A549 (cell line): ENCODE results near the gene TMEM117. TPM values are rescaled to one million over a fixed set of nuclear protein-coding genes. Genes with fewer than 3 reads are reported as not detected.

Experiments
- ATAC-seq, 2 experiments: fragments of 200-7000 bp in 1 of 2; fragments of >200 bp in 1 of 2; cut with Nextera tagmentation in 1 of 2; cut with Tn5 transposase in 1 of 2; 3 replicates each; pipeline versions ENCODE4 v1.8.0 to v1.9.1; 2018 to 2020; ENCODE audit warnings: mild to moderate bottlenecking in 1 of 2, moderate library complexity in 1 of 2
- CTCF ChIA-PET: fragments of 300-600 bp; sonication (Branson Sonifier 250); formaldehyde crosslinking; extraction: SDS; loops from one replicate; lab custom pipeline; 2021; ENCODE audit warnings: antibody characterized with exemption, inconsistent platforms; lab: Yijun Ruan, JAX
- POLR2A ChIA-PET: fragments of 350-600 bp; formaldehyde crosslinking; extraction: SDS; loops from one replicate; lab custom pipeline; 2021; ENCODE audit warnings: antibody characterized with exemption, inconsistent platforms; lab: Yijun Ruan, JAX
- DNase-seq, 2 experiments: peaks; one replicate each; pipeline versions ENCODE4 v3.0.0 to v3.0.0-alpha.2; 2011 to 2016; ENCODE audit warnings: low read depth in 1 of 2, low spot score in 1 of 2
- FAIRE-seq: peaks from 2 replicates; lab custom pipeline; 2011; peaks lifted over from hg19 to GRCh38; lab: Jason Lieb, UNC
- H3K27ac ChIP-seq, 2 experiments: fragments of >200 bp; sonication (Bioruptor Twin); formaldehyde crosslinking; 3 replicates each; pipeline ENCODE4 v1.5.1; 2016 to 2017
- H3K4me1 ChIP-seq: fragments of >200 bp; sonication (Bioruptor Twin); formaldehyde crosslinking; 3 replicates; pipeline ENCODE4 v1.6.1; 2016
- H3K4me2 ChIP-seq: fragments of >200 bp; sonication (Bioruptor Twin); formaldehyde crosslinking; 3 replicates; pipeline ENCODE4 v1.6.1; 2016
- H3K4me3 ChIP-seq: fragments of >200 bp; sonication (Bioruptor Twin); formaldehyde crosslinking; 3 replicates; pipeline ENCODE4 v1.5.1; 2016
- H3K9me3 ChIP-seq: fragments of >200 bp; sonication (Bioruptor Twin); formaldehyde crosslinking; 3 replicates; pipeline ENCODE4 v1.6.1; 2016
- CBX2 ChIP-seq: fragments of 200-600 bp; sonication (generic); IDR thresholded peaks from 2 replicates; pipeline ENCODE4 v1.6.1; 2016; ENCODE audit warnings: low read depth, mild to moderate bottlenecking, borderline replicate concordance
- CEBPB ChIP-seq, 2 experiments: fragments of >200 bp in 1 of 2; sonication (Bioruptor Twin) in 1 of 2; formaldehyde crosslinking in 1 of 2; IDR thresholded peaks; 2 replicates each; pipeline ENCODE4 v1.6.1; 2012 to 2016
- EP300 ChIP-seq, 2 experiments: fragments of >200 bp; sonication (Bioruptor Twin); formaldehyde crosslinking; IDR thresholded peaks; 2 replicates in 1 of 2; 3 replicates in 1 of 2; pipeline ENCODE4 v1.6.1; 2016 to 2017
- ESRRA ChIP-seq: fragments of 150-350 bp; IDR thresholded peaks from 2 replicates; pipeline ENCODE4 v1.6.1; 2014; ENCODE audit warnings: mild to moderate bottlenecking, low read length, borderline replicate concordance
- FOXS1 ChIP-seq: fragments of 250-450 bp; sonication (Bioruptor Pico); IDR thresholded peaks from 2 replicates; pipeline ENCODE4 v1.5.0; 2020; ENCODE audit warnings: mild to moderate bottlenecking, moderate library complexity
- GATA3 ChIP-seq: IDR thresholded peaks from 2 replicates; pipeline ENCODE4 v1.6.1; 2012; ENCODE audit warnings: borderline replicate concordance
- HDAC2 ChIP-seq: fragments of 200-600 bp; sonication (generic); IDR thresholded peaks from 2 replicates; pipeline ENCODE4 v1.6.1; 2016
- HOXB5 ChIP-seq: fragments of 250-450 bp; sonication (Bioruptor Pico); IDR thresholded peaks from 2 replicates; pipeline ENCODE4 v1.5.0; 2020; ENCODE audit warnings: mild to moderate bottlenecking, moderate library complexity
- RARB ChIP-seq: fragments of 250-450 bp; sonication (Bioruptor Pico); IDR thresholded peaks from 2 replicates; pipeline ENCODE4 v1.8.0; 2021; ENCODE audit warnings: mild to moderate bottlenecking, moderate library complexity
- RCOR1 ChIP-seq: fragments of 150-350 bp; IDR thresholded peaks from 2 replicates; pipeline ENCODE4 v1.6.1; 2014; ENCODE audit warnings: antibody characterized with exemption, low read length, low read depth
- RFX5 ChIP-seq: fragments of 450-650 bp; IDR thresholded peaks from 2 replicates; pipeline ENCODE4 v1.7.1; 2014; ENCODE audit warnings: antibody characterized with exemption, mild to moderate bottlenecking, moderate library complexity
- RNF2 ChIP-seq: fragments of 200-600 bp; sonication (generic); IDR thresholded peaks from 2 replicates; pipeline ENCODE4 v1.6.1; 2016; ENCODE audit warnings: low read depth, mild to moderate bottlenecking, antibody characterized with exemption, moderate library complexity, borderline replicate concordance
- ZSCAN20 ChIP-seq: fragments of 250-450 bp; sonication (Bioruptor Pico); IDR thresholded peaks from 2 replicates; pipeline ENCODE4 v1.8.0; 2022; ENCODE audit warnings: mild to moderate bottlenecking, moderate library complexity
- WGBS: methylation state at CpG from one replicate; pipeline ENCODE4 v1.1.6; 2017; ENCODE audit errors: missing lambda C conversion rate; 5-methylcytosine and 5-hydroxymethylcytosine counted together
- polyA plus RNA-seq, 4 experiments: library from polyadenylated mRNA; depleted of rRNA in 3 of 4; stranded (reverse); fragments of >200 nt; fragmentation: RNase III in 1 of 4; extraction: RNeasy Plus Mini Kit Qiagen cat#74134 plus additional on column Dnase treatment in 1 of 4; gene quantifications; 2 replicates in 3 of 4; 3 replicates in 1 of 4; pipeline ENCODE4 v1.2.3, GENCODE V29; 2011 to 2017
- TF ChIP-seq, protein P1 (sequence below): fragments of 250-450 bp; sonication (Bioruptor Pico); IDR thresholded peaks from 2 replicates; pipeline ENCODE4 v1.5.0; 2021; ENCODE audit warnings: mild to moderate bottlenecking, moderate library complexity, borderline replicate concordance
- TF ChIP-seq, protein P2 (sequence below): IDR thresholded peaks from 2 replicates; pipeline ENCODE4 v1.6.1; 2012
- TF ChIP-seq, protein P3 (sequence below): fragments of 200-600 bp; sonication (generic); IDR thresholded peaks from 2 replicates; pipeline ENCODE4 v1.6.1; 2016; ENCODE audit warnings: antibody characterized with exemption, mild to moderate bottlenecking, moderate library complexity
- TF ChIP-seq, protein P4 (sequence below): fragments of 450-650 bp; IDR thresholded peaks from 2 replicates; pipeline ENCODE4 v1.6.1; 2014; ENCODE audit warnings: antibody characterized with exemption
- TF ChIP-seq, protein P5 (sequence below): fragments of 150-350 bp; IDR thresholded peaks from 2 replicates; pipeline ENCODE4 v1.6.1; 2014; ENCODE audit warnings: low read depth, mild to moderate bottlenecking, low read length

Gene TMEM117
- polyA plus RNA-seq, 2 of the 4 experiments (the other 2 are of a cell fraction): 2.1 to 4.6 TPM

DNA sequence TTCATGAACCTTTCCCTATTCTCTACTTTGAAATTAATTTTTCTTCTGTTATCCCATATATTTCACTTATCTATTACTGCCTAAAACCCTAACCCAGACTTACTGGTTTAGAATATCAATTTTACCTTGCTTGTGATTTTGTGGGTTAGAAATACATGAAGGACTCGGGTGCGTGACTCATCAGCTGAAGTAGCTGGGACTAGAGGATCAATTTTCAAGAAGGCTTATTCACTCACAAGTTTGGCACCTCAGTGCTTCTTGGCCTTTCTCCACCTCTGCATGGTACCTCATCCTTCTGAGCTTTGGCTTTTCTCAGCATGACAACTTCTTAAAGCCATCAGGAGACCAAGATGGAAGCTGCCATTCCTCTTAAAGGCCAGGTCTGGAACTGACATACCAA is 57.8 kb downstream of the TMEM117 start (continued):
- TF ChIP-seq, protein P1, sequence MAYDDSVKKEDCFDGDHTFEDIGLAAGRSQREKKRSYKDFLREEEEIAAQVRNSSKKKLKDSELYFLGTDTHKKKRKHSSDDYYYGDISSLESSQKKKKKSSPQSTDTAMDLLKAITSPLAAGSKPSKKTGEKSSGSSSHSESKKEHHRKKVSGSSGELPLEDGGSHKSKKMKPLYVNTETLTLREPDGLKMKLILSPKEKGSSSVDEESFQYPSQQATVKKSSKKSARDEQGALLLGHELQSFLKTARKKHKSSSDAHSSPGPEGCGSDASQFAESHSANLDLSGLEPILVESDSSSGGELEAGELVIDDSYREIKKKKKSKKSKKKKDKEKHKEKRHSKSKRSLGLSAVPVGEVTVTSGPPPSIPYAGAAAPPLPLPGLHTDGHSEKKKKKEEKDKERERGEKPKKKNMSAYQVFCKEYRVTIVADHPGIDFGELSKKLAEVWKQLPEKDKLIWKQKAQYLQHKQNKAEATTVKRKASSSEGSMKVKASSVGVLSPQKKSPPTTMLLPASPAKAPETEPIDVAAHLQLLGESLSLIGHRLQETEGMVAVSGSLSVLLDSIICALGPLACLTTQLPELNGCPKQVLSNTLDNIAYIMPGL: no peak
- no peak for TF ChIP-seq HOXB5 (CRISPR knock-in tag)
- no peak for TF ChIP-seq RFX5

DNA sequence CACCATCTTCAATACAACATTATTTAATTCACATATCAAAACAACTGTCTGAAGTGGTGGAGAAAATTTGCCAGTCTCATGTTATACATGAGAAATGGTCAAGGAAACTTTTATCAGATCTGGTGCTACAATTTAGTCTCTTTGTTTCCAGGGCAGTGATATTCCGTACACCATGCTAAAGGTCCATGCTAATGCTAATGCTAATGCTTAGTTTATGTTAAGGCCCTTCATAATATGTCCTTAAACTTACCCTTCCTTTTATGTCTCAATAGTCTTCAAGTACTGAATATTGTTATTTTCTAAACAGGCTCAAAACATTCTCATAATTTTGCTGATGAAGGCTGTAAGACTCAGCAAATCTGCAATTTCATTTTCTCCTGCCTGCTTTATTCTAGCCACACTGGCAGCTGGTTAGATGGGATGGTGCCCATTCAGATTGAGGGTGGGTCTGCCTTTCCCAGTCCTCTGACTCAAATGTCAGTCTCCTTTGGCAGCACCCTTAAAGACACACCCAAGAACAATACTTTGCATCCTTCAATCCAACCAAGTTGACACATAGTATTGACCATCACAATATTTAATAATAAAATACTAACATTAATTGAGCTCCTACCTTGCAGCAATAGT is 59.8 kb downstream of the TMEM117 start:
- ATAC-seq: no peak
- H3K4me2 ChIP-seq: no peak overlapping the region
- no peak overlapping the region for H3K4me3 ChIP-seq
- ChIA-PET CTCF (interaction anchor here (0.8 to 1.6 kb wide), 2 partner anchors 13 to 18 kb away, joined by 3 to 6 read pairs; no protein-coding TSS in a partner anchor), POLR2A (no interaction called here)
- no peaks in the 10 kb centered on the region for H3K4me1 ChIP-seq
- no peak overlapping the region for H3K27ac ChIP-seq
- no peaks in the 10 kb centered on the region for H3K9me3 ChIP-seq
- TF ChIP-seq, protein P2, sequence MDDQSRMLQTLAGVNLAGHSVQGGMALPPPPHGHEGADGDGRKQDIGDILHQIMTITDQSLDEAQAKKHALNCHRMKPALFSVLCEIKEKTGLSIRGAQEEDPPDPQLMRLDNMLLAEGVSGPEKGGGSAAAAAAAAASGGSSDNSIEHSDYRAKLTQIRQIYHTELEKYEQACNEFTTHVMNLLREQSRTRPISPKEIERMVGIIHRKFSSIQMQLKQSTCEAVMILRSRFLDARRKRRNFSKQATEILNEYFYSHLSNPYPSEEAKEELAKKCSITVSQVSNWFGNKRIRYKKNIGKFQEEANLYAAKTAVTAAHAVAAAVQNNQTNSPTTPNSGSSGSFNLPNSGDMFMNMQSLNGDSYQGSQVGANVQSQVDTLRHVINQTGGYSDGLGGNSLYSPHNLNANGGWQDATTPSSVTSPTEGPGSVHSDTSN: no peak
- TF ChIP-seq, protein P3, sequence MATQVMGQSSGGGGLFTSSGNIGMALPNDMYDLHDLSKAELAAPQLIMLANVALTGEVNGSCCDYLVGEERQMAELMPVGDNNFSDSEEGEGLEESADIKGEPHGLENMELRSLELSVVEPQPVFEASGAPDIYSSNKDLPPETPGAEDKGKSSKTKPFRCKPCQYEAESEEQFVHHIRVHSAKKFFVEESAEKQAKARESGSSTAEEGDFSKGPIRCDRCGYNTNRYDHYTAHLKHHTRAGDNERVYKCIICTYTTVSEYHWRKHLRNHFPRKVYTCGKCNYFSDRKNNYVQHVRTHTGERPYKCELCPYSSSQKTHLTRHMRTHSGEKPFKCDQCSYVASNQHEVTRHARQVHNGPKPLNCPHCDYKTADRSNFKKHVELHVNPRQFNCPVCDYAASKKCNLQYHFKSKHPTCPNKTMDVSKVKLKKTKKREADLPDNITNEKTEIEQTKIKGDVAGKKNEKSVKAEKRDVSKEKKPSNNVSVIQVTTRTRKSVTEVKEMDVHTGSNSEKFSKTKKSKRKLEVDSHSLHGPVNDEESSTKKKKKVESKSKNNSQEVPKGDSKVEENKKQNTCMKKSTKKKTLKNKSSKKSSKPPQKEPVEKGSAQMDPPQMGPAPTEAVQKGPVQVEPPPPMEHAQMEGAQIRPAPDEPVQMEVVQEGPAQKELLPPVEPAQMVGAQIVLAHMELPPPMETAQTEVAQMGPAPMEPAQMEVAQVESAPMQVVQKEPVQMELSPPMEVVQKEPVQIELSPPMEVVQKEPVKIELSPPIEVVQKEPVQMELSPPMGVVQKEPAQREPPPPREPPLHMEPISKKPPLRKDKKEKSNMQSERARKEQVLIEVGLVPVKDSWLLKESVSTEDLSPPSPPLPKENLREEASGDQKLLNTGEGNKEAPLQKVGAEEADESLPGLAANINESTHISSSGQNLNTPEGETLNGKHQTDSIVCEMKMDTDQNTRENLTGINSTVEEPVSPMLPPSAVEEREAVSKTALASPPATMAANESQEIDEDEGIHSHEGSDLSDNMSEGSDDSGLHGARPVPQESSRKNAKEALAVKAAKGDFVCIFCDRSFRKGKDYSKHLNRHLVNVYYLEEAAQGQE: no peak
- TF ChIP-seq EP300 (IDR thresholded peaks at IDR 0.05) (no peak), FOXS1 (CRISPR knock-in tag) (no peak), RNF2 (no peak), CBX2 (no peak), HDAC2 (no peak), ESRRA (no peak), RCOR1 (no peak), GATA3 (no peak), CEBPB (IDR thresholded peaks at IDR 0.05) (no peak), ZSCAN20 (no peak), RARB (CRISPR knock-in tag) (no peak)
- TF ChIP-seq, protein P4, sequence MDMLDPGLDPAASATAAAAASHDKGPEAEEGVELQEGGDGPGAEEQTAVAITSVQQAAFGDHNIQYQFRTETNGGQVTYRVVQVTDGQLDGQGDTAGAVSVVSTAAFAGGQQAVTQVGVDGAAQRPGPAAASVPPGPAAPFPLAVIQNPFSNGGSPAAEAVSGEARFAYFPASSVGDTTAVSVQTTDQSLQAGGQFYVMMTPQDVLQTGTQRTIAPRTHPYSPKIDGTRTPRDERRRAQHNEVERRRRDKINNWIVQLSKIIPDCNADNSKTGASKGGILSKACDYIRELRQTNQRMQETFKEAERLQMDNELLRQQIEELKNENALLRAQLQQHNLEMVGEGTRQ: no peak
- TF ChIP-seq, protein P5, sequence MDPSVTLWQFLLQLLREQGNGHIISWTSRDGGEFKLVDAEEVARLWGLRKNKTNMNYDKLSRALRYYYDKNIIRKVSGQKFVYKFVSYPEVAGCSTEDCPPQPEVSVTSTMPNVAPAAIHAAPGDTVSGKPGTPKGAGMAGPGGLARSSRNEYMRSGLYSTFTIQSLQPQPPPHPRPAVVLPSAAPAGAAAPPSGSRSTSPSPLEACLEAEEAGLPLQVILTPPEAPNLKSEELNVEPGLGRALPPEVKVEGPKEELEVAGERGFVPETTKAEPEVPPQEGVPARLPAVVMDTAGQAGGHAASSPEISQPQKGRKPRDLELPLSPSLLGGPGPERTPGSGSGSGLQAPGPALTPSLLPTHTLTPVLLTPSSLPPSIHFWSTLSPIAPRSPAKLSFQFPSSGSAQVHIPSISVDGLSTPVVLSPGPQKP: no peak
- no peak for FAIRE-seq
- 75% methylated on average over 1 of the region's 1 CpG for WGBS
- DNase-seq: no peak
